SK-N-SH treated with all-trans-retinoic acid at 6 μM for 48 hours (cell line): ENCODE measurements around the gene PHACTR4.

ENCODE experiments used
- CREB5 ChIP-seq: fragments of 250-450 bp; sonication (Bioruptor Pico); IDR thresholded peaks from 2 replicates; pipeline ENCODE4 v1.5.1; 2020; ENCODE audit warnings: low read depth, mild to moderate bottlenecking, moderate library complexity
- CSDC2 ChIP-seq: fragments of 250-450 bp; sonication (Bioruptor Pico); IDR thresholded peaks from 2 replicates; pipeline ENCODE4 v1.5.0; 2020; ENCODE audit warnings: mild to moderate bottlenecking, moderate library complexity
- ISL1 ChIP-seq: fragments of 250-450 bp; sonication (Bioruptor Pico); IDR thresholded peaks from 2 replicates; pipeline ENCODE4 v2.1.2; 2022; ENCODE audit warnings: mild to moderate bottlenecking, moderate library complexity
- ZFP30 ChIP-seq: fragments of 450-650 bp; formaldehyde crosslinking; IDR thresholded peaks from 2 replicates; pipeline ENCODE4 v1.5.0; 2022; ENCODE audit warnings: mild to moderate bottlenecking, moderate library complexity
- ZNF8 ChIP-seq: fragments of 450-650 bp; formaldehyde crosslinking; IDR thresholded peaks from 2 replicates; pipeline ENCODE4 v1.5.0; 2020; ENCODE audit warnings: mild to moderate bottlenecking, moderate library complexity

DNA sequence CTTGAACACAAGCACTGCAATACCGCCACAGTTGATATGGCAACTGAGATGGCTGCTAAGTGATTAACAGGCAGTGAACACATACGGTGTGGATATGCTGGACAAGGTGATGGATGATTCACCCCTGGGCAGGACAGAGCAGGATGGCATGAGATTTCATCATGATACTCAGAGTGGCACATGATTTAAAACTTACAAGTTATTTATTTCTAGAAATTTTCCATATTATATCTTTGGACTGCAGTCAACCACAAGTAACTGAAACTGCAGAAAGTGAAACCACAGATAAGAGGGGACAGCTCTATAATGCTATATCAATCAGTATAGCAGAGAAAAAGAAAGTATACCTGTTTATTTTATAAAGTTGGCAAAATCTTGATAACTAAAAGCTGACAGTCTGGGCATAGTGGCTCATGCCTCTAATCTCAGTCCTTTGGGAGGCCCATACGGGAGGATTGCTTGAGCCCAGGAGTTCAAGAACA, 47.9 kb downstream of the PHACTR4 start:
- TF ChIP-seq ZFP30 (CRISPR knock-in tag), result no peak
- TF ChIP-seq ZNF8 (CRISPR knock-in tag), result no peak
- no peak for TF ChIP-seq CREB5 (CRISPR knock-in tag)
- peak; percentile 30; the same call in 1 of the 2 replicates for TF ChIP-seq ISL1 (CRISPR knock-in tag)
- no peak for TF ChIP-seq CSDC2
